Calu3 (cell line): ENCODE data around the gene RAB20. TPM values are rescaled to one million over a fixed set of nuclear protein-coding genes. Genes with fewer than 3 reads are reported as not detected.
"Not testable (repeated sequence)": the region's sequence is repeated elsewhere in the genome, so short reads cannot be mapped to it uniquely, and the experiment has no call there.

ENCODE experiments used
- BruUV-seq: library from RNA; stranded (reverse); fragments of 400-500 nt; replicated peaks from 2 replicates; lab custom pipeline; 2021; lab: Mats Ljungman, UMichigan
- CTCF ChIA-PET: fragments of 300-600 bp; sonication (Branson Sonifier 250); formaldehyde crosslinking; loops from one replicate; lab custom pipeline; 2022; ENCODE audit warnings: antibody characterized with exemption; lab: Charles Lee
- DNase-seq: peaks from one replicate; pipeline ENCODE4 v3.0.0; 2022
- H3K27ac Mint-ChIP-seq: one replicate; pipeline ENCODE4 v1.8.0; 2022; ENCODE audit warnings: mixed read lengths; ENCODE audit not compliant: unreplicated experiment
- H3K27me3 Mint-ChIP-seq: one replicate; pipeline ENCODE4 v1.8.0; 2022; ENCODE audit warnings: mixed read lengths; ENCODE audit not compliant: unreplicated experiment
- H3K36me3 Mint-ChIP-seq: one replicate; pipeline ENCODE4 v1.8.0; 2022; ENCODE audit warnings: mild to moderate bottlenecking, moderate library complexity, mixed read lengths; ENCODE audit not compliant: insufficient read depth, unreplicated experiment
- H3K4me1 Mint-ChIP-seq: one replicate; pipeline ENCODE4 v1.8.0; 2022; ENCODE audit warnings: mild to moderate bottlenecking, low read depth, mixed read lengths; ENCODE audit not compliant: unreplicated experiment
- H3K4me3 Mint-ChIP-seq: one replicate; pipeline ENCODE4 v1.8.0; 2022; ENCODE audit warnings: mild to moderate bottlenecking, low read depth, moderate library complexity, mixed read lengths; ENCODE audit not compliant: unreplicated experiment
- H3K9me3 Mint-ChIP-seq: one replicate; pipeline ENCODE4 v1.8.0; 2022; ENCODE audit warnings: low read depth, mixed read lengths; ENCODE audit not compliant: unreplicated experiment
- CTCF ChIP-seq: fragments of 200-600 bp; IDR thresholded peaks from one replicate; pipeline ENCODE4 v1.8.0; 2022; ENCODE audit warnings: antibody characterized with exemption; ENCODE audit not compliant: unreplicated experiment
- intact Hi-C: fragments of 100-400 bp; cut with micrococcal nuclease; formaldehyde crosslinking; loops from one replicate; pipeline ENCODE4 v1.10.0; 2022; ENCODE audit not compliant: unreplicated experiment
- total RNA-seq: library from RNA; stranded (reverse); gene quantifications from 2 replicates; pipeline ENCODE4 v1.2.3, GENCODE V29; 2022

RAB20 gene
- total RNA-seq, 1 experiment from 2014 or later, result 9.7 TPM

GRCh38 chr13:110498765-110499164 is 62.8 kb downstream of the RAB20 start:
- TF ChIP-seq CTCF, result no peak
- DNase-seq, result no peak
- Mint-ChIP-seq H3K4me1 (no peaks in the 10 kb centered on the region), H3K36me3 (no peaks in the 10 kb centered on the region), H3K27ac (no peak overlapping the region), H3K9me3 (no peaks in the 10 kb centered on the region), H3K4me3 (no peak overlapping the region), H3K27me3 (no peaks in the 10 kb centered on the region)
- intact Hi-C loops, result no loop called here
- CTCF ChIA-PET, result no interaction called here
- BruUV-seq, result no TSS peak

DNA sequence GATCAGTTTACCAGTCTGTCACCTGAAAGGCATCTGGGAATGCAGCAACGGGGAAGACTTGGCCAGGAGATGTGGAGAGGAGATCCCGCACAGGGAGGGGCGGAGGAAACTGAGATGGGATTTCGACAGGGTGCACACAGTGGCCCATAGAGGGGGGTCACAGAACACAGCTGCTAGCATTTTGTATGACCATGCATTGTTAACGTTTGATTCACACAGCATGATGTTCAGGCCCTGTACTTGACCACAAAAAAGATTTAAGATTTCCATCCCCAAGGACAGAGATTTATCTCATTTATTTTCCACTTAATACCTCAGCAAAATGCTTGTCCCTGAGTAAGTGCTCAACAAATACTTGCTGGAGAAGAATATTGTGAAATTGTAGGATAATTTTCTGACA is 63.2 kb downstream of the RAB20 start:
- intact Hi-C loops, result no loop called here
- no peaks in the 10 kb centered on the region for H3K36me3 Mint-ChIP-seq
- CTCF ChIA-PET, result no interaction called here
- no peaks in the 10 kb centered on the region for H3K9me3 Mint-ChIP-seq
- TF ChIP-seq CTCF, result no peak
- DNase-seq, result no peak
- BruUV-seq, result no TSS peak
- H3K4me3 Mint-ChIP-seq, result no peak overlapping the region
- no peaks in the 10 kb centered on the region for H3K27me3 Mint-ChIP-seq
- H3K27ac Mint-ChIP-seq, result no peak overlapping the region
- no peaks in the 10 kb centered on the region for H3K4me1 Mint-ChIP-seq

DNA sequence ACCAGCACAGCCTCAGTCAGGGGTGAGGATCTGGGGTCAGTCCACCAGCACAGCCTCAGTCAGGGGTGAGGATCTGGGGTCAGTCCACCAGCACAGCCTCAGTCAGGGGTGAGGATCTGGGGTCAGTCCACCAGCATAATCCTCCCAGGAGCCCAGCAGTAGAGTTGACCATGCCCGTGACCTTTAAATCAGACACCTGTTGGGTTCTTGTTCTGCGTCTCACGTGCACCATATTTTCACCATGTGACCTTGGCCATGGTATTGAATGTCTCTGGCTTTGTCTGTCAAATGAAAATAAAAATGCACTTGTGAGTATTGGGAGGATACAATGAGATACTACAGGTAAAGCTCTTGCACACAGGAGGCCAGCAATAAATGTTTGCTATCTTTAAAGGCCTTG is 63.6 kb downstream of the RAB20 start:
- H3K4me1 Mint-ChIP-seq, H3K9me3 Mint-ChIP-seq, H3K36me3 Mint-ChIP-seq, H3K27ac Mint-ChIP-seq, H3K4me3 Mint-ChIP-seq, BruUV-seq, H3K27me3 Mint-ChIP-seq, CTCF ChIA-PET, intact Hi-C loops, DNase-seq: not testable (repeated sequence)

- H3K4me1 Mint-ChIP-seq, result no peaks in the 10 kb centered on the region
- no peak for DNase-seq
- CTCF ChIA-PET, result no interaction called here
- no peak overlapping the region for H3K4me3 Mint-ChIP-seq
- H3K27ac Mint-ChIP-seq, result no peak overlapping the region
- no peaks in the 10 kb centered on the region for H3K27me3 Mint-ChIP-seq
- no TSS peak for BruUV-seq
- H3K9me3 Mint-ChIP-seq, result no peaks in the 10 kb centered on the region
- H3K36me3 Mint-ChIP-seq, result no peaks in the 10 kb centered on the region
- intact Hi-C loops, result no loop called here
- TF ChIP-seq CTCF, result no peak
Measured at GRCh38 chr13:110497003-110497402, 64.5 kb downstream of the RAB20 start.

GRCh38 chr13:110496281-110496680 is 65.2 kb downstream of the RAB20 start:
- CTCF ChIA-PET, result no interaction called here
- Mint-ChIP-seq H3K27ac (no peak overlapping the region), H3K4me3 (no peak overlapping the region), H3K4me1 (no peaks in the 10 kb centered on the region), H3K9me3 (no peaks in the 10 kb centered on the region), H3K27me3 (no peaks in the 10 kb centered on the region), H3K36me3 (no peaks in the 10 kb centered on the region)
- no peak for TF ChIP-seq CTCF
- no peak for DNase-seq
- BruUV-seq, result no TSS peak
- intact Hi-C loops, result no loop called here
